GM18526 (cell line): ENCODE measurements around the gene TMEM229B.

Experiments
- POLR2A ChIP-seq: IDR thresholded peaks from 3 replicates; pipeline ENCODE4 v1.6.1; 2011; ENCODE audit not compliant: insufficient read length; ENCODE audit errors: extremely low read depth

TMEM229B gene

DNA sequence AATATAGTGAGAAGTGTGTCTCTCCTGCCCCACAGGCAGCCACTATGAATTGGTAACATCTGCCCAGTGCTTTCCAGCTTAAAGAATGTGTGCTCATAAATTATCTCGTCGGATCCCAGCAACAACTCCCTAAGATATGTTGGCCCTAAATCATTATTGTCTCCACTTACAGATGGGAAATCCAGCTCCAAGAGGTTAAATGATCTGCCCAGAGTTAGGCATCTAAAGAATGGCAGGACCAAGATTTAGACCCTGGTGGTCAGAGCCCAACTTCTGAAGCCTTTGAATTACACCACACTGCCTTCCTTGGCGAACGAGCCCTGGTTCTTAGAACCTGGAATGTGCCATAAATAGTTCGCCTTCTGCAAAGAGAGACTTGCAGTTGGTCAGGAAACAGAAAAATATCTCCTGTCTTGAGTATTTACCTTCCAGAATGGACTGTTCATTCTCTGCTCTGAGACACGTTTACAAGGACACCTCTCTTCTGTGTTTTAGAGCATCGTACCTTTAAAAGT, 56.4 kb downstream of the TMEM229B start:
- no peak for TF ChIP-seq POLR2A

DNA sequence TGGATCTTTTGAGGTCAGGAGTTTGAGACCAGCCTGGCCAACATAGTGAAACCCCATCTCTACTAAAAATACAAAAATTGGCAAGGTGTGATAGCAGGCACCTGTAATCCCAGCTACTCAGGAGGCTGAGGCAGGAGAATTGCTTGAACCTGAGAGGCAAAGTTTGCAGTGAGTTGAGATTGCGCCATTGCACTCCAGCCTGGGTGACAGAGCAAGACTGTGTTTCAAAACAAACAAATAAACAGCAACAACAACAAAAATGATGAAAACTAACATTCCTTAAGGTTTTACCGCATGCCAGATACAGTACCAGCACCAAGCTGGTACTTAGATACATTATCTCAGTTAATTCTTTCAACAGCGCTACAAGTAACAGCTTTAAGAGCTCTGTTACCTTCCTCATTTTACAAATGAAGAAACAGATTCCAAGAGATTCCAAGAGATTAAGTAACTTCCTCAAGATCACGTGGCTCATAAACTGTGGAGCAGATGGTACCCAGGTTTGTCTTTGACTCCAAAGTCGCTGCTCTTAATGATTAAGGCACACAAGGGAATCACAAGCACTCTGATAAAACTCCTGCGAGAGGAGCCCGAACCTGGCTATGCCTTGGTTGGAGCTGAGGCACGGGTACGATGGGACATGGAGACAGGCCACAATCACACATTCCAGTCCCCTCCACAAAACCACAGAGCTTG, 58.9 kb downstream of the TMEM229B start:
- no peak for TF ChIP-seq POLR2A

DNA sequence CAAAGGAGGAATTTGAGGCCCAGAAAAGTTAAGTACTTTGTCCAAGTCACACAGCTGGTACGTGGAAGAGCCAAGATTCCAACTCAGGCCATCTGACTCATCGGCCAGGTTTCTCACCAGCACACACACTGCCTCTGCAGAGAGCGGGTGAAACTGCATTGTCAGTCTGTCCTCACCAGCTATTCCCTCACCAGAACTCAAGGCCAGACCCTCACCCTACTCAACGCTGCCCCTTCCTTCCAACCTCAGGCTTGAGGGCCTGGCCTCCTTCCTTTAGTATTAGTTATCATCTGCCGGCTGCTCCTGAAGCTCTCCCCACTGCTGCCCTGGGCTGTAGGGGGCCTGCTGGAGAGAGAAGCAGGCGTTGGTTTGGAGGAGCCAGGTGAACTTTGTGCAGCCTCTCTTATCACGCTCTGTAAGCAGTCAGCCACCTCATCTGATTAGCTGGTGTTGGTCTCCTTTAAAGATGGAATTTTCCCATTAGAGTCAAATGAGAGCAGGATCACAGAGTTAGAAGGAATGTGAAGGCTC, 60.0 kb downstream of the TMEM229B start:
- TF ChIP-seq POLR2A: no peak

DNA sequence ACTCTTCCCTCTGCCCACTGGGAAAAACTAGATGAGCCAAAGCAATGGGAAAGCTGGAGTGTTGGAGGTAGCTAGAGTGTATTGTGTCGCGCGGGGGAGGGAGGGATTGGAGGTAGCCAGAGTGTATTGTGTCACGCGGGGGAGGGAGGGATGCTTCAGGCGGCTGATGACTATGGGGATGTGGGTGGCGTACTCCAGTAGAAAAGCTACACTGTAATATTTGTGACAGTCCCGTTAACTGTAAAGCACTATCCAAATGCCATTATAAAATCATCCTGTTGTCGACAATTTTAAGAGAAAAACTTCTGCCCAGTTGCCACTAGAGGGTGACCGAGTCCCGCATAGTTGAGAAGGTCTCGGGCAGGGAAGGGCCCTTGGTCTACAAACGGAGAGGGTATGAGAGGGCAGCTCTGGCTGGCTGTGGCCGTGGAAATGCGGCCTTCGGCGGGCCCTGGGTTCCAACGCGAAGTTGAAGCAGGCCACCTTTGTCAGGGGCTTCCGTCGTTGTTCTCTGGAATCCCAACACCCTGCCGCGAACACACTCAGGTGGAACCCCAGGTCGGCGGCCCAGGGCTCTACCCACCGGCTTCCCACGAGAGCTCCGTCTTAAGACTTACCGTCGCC, 61.4 kb downstream of the TMEM229B start:
- TF ChIP-seq POLR2A: no peak

DNA sequence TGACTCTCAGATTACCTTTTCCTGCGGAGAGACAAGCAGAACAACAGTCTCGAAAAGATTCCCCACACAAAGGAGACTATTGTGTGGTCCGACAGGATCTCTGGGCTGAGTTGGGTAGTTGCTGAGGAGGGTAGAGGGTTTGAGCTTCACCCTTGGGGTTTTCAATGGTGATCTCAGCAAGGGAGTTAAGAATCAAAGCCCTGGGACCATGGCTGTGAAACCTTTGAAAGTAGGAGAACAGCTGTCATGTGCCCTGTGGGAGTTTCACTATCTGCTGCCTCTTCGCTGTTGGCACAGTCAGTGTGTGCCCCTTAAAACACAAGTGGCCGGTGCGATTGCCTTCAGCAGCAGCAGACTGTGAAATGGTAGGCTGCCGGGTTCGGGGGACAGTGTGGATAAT, 62.4 kb downstream of the TMEM229B start:
- TF ChIP-seq POLR2A: no peak

DNA sequence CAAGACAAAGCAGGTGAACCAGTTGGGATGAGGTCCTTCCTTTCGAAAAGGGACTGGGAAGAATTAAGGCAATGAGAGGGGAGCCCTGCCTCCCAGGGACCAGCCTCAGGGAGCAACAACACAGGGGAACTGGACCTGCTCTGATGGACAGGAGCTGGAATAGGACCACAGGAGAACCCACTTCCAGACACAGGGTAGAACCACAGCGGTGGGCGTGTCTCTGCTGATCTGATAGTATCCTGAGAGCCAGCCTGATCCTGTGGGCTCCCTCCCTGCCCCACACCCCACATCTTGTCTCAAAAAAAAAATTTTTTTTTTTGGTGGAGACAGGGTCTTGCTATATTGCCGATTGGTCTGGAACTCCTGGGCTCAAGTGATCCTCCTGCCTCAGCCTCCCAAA, 62.9 kb downstream of the TMEM229B start:
- no peak for TF ChIP-seq POLR2A

DNA sequence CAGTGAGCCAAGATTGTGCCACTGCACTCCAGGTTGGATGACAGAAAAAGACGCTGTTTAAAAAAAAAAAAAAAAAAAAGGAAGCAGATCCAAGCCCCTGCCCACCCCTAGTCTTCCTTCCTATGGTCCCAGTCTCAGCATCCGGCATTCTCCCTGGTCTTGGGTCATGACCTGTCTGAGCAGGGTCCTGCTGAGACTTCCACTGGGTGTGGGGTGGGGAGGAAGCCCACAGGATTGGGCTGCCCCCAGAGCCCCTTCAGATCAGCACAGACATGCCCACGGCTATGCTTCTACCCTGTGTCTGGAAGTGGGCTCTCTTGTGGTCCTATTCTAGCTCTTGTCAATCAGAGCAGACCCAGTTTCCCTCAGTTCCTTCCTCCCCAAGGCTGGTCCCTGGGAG, 64.0 kb downstream of the TMEM229B start:
- TF ChIP-seq POLR2A: no peak

DNA sequence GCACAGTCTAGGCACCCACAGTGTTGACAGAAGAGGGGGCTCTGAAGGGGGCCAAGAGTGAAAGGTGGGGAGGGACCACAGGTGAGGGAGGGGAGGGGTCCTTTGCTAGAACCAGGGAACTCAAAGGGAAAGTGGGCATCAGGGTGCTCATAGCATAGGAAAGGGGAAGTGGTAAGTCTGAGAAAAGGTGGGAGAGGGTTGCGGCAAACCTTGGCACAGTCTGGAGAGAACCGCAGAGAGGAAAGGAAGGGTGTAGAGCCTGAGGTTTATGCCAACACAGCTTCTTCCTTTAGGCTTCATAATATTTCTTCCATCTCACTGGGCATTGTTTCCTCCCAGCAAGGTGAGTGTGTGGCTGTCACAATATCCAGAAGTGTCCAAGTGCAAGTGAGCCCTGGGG, 65.1 kb downstream of the TMEM229B start:
- TF ChIP-seq POLR2A: no peak

DNA sequence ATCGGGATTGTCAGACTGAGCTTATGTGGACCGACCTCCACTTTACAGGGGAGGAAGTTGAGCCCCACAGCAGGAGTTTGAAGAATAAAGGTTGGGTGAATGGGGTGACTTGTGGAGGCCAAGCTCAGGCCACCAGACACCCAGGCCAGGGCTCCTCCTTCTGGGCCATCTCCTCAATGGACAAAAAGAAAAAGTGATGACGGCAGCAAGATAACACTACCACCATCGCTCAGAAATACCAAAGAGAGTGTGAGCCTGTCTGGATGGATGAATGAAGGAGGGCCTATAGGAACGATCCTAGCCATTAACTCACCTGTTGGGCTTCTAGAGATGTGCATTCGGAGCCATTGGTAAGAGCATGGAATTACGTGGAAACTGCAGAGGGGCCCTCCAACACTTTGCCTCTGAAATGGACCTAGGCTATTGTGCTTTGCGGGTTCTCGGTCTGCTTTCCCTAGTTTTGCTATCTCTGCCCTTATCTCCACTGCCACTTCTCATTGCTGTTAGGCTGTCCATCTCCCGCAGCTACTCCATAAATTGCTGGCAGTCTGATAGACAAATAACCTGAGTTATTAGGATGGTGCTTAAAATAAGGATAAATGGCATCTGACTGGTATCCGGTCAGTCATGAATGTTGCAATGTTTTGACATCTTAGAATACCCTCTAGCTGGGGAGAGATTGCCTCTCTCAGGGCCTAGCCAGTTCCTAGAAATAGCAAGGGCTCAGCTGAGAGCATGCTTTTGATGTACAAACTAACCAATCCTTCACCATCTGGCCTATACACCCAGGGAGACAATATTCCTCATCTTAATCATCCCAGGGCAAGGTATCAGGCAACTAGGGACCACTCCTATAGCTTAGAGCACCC, 66.9 kb downstream of the TMEM229B start:
- TF ChIP-seq POLR2A: no peak
